H1 (cell line): ENCODE results near the gene ZFP91. TPM values are rescaled to one million over a fixed set of nuclear protein-coding genes. Genes with fewer than 3 reads are reported as not detected.

ENCODE experiments used
- CTCF ChIA-PET: fragments of 300-600 bp; sonication (Branson Sonifier 250); formaldehyde crosslinking; loops from one replicate; lab custom pipeline; 2021; ENCODE audit not compliant: partially characterized antibody; lab: Charles Lee
- POLR2A ChIA-PET: fragments of 300-600 bp; sonication (Branson Sonifier 250); formaldehyde crosslinking; loops from one replicate; lab custom pipeline; 2021; ENCODE audit warnings: inconsistent platforms; ENCODE audit not compliant: partially characterized antibody; lab: Charles Lee
- DNase-seq, 2 experiments: peaks; one replicate each; pipeline versions ENCODE4 v3.0.0 to v3.0.0-alpha.2; 2010 to 2022; ENCODE audit warnings: low spot score in 2 of 2, low read depth in 1 of 2, mixed read lengths in 1 of 2
- FAIRE-seq: peaks from 2 replicates; lab custom pipeline; 2011; peaks lifted over from hg19 to GRCh38; lab: Jason Lieb, UNC
- H2AFZ ChIP-seq: 2 replicates; pipeline ENCODE4 v1.8.1; 2012; ENCODE audit warnings: low read length, inconsistent platforms
- H2AK5ac ChIP-seq: 2 replicates; pipeline ENCODE4 v1.6.1; 2013; ENCODE audit warnings: low read depth, low read length
- H2BK120ac ChIP-seq: replicated peaks from 2 replicates; pipeline ENCODE3; 2013; ENCODE audit warnings: low read depth, low read length, inconsistent platforms
- H2BK12ac ChIP-seq: 2 replicates; pipeline ENCODE4 v1.6.1; 2013; ENCODE audit warnings: low read depth, low read length
- H2BK15ac ChIP-seq: 2 replicates; pipeline ENCODE4 v1.6.1; 2013; ENCODE audit warnings: low read length
- H2BK20ac ChIP-seq: 2 replicates; pipeline ENCODE4 v1.6.1; 2013; ENCODE audit warnings: low read length
- H2BK5ac ChIP-seq: 2 replicates; pipeline ENCODE4 v1.6.1; 2013; ENCODE audit warnings: low read depth, low read length
- H3K14ac ChIP-seq: 2 replicates; pipeline ENCODE4 v1.6.1; 2013; ENCODE audit warnings: inconsistent platforms; ENCODE audit not compliant: insufficient read length
- H3K18ac ChIP-seq: 2 replicates; pipeline ENCODE4 v1.6.1; 2013; ENCODE audit warnings: low read length; ENCODE audit errors: extremely low read depth
- H3K23ac ChIP-seq: 2 replicates; pipeline ENCODE4 v1.6.1; 2013; ENCODE audit warnings: inconsistent platforms; ENCODE audit not compliant: insufficient read length
- H3K23me2 ChIP-seq: 2 replicates; pipeline ENCODE4 v1.6.1; 2013; ENCODE audit warnings: low read depth, low read length
- H3K27ac ChIP-seq: 2 replicates; pipeline ENCODE4 v1.6.1; 2011; ENCODE audit warnings: low read depth, low read length, inconsistent platforms
- H3K27me3 ChIP-seq, 4 experiments: replicated peaks in 1 of 4; 1 replicate in 1 of 4; 2 replicates in 3 of 4; pipeline versions ENCODE4 v1.6.1 to v1.8.1; 2011 to 2013; ENCODE audit warnings: low read length in 3 of 4, mild to moderate bottlenecking in 3 of 4, inconsistent platforms in 2 of 4, mixed read lengths in 2 of 4, moderate library complexity in 1 of 4; ENCODE audit not compliant: control insufficient read depth in 3 of 4, insufficient read depth in 3 of 4; ENCODE audit errors: extremely low read depth in 1 of 4
- H3K36me3 ChIP-seq, 4 experiments: 2 replicates each; pipeline versions ENCODE4 v1.6.1 to v1.8.1; 2011 to 2013; ENCODE audit warnings: mild to moderate bottlenecking in 4 of 4, low read length in 3 of 4, moderate library complexity in 2 of 4, control low read depth in 1 of 4, inconsistent platforms in 1 of 4; ENCODE audit not compliant: insufficient read depth in 4 of 4, control insufficient read depth in 2 of 4
- H3K4ac ChIP-seq: replicated peaks from 2 replicates; pipeline ENCODE3; 2013; ENCODE audit warnings: low read length, low read depth, mixed read lengths, inconsistent platforms; ENCODE audit not compliant: insufficient read length
- H3K4me1 ChIP-seq, 4 experiments: replicated peaks in 1 of 4; 1 replicate in 1 of 4; 2 replicates in 3 of 4; pipeline versions ENCODE4 v1.6.1 to v1.8.1; 2011 to 2013; ENCODE audit warnings: low read length in 3 of 4, inconsistent platforms in 2 of 4, mixed read lengths in 1 of 4; ENCODE audit not compliant: insufficient read depth in 4 of 4, control insufficient read depth in 3 of 4
- H3K4me2 ChIP-seq, 2 experiments: 2 replicates each; pipeline versions ENCODE4 v1.6.1 to v1.8.1; 2011 to 2013; ENCODE audit warnings: low read depth in 2 of 2, low read length in 2 of 2, control low read depth in 1 of 2, inconsistent platforms in 1 of 2, mild to moderate bottlenecking in 1 of 2; ENCODE audit not compliant: insufficient read depth in 1 of 2
- H3K4me3 ChIP-seq, 4 experiments: fragments of 200-600, 300-600 bp in 1 of 4; sonication (generic), shearing (Covaris generic), sonication (Bioruptor Twin) in 1 of 4; 2 replicates each; pipeline versions ENCODE4 v1.5.1 to v1.8.1; 2011 to 2016; ENCODE audit warnings: low read length in 4 of 4, low read depth in 3 of 4, control low read depth in 2 of 4, inconsistent platforms in 2 of 4, mild to moderate bottlenecking in 2 of 4, mixed read lengths in 1 of 4, moderate library complexity in 1 of 4; ENCODE audit not compliant: insufficient read depth in 2 of 4; ENCODE audit errors: extremely low read depth in 1 of 4
- H3K56ac ChIP-seq: replicated peaks from 2 replicates; pipeline ENCODE3; 2013; ENCODE audit warnings: low read depth, mild to moderate bottlenecking, mixed read lengths, low read length, inconsistent platforms; ENCODE audit not compliant: insufficient read length
- H3K79me1 ChIP-seq: 2 replicates; pipeline ENCODE4 v1.6.1; 2013; ENCODE audit warnings: low read depth, low read length, control low read depth
- H3K79me2 ChIP-seq, 2 experiments: 2 replicates each; pipeline versions ENCODE4 v1.6.1 to v1.8.1; 2012 to 2013; ENCODE audit warnings: low read length in 2 of 2, mild to moderate bottlenecking in 2 of 2, inconsistent platforms in 1 of 2; ENCODE audit not compliant: insufficient read depth in 2 of 2, control insufficient read depth in 1 of 2
- H3K9ac ChIP-seq, 4 experiments: replicated peaks in 1 of 4; 1 replicate in 1 of 4; 2 replicates in 3 of 4; pipeline versions ENCODE4 v1.6.1 to v1.8.1; 2011 to 2013; ENCODE audit warnings: low read depth in 3 of 4, low read length in 3 of 4, control low read depth in 2 of 4, mild to moderate bottlenecking in 2 of 4, moderate library complexity in 2 of 4, inconsistent platforms in 1 of 4; ENCODE audit errors: extremely low read depth in 1 of 4
- H3K9me3 ChIP-seq, 2 experiments: 2 replicates each; pipeline versions ENCODE4 v1.6.1 to v1.8.1; 2012 to 2013; ENCODE audit warnings: mild to moderate bottlenecking in 2 of 2, moderate library complexity in 2 of 2, control low read depth in 1 of 2, inconsistent platforms in 1 of 2, low read depth in 1 of 2, low read length in 1 of 2, mixed read lengths in 1 of 2; ENCODE audit not compliant: insufficient read depth in 2 of 2
- H4K20me1 ChIP-seq, 2 experiments: replicated peaks in 1 of 2; 2 replicates each; pipeline versions ENCODE3 to v1.8.1; 2011 to 2013; ENCODE audit warnings: inconsistent platforms in 2 of 2, low read length in 2 of 2, mild to moderate bottlenecking in 1 of 2; ENCODE audit not compliant: insufficient read depth in 2 of 2, control insufficient read depth in 1 of 2
- H4K5ac ChIP-seq: 2 replicates; pipeline ENCODE4 v1.6.1; 2013; ENCODE audit warnings: low read length, low read depth, mixed read lengths, inconsistent platforms; ENCODE audit not compliant: insufficient read length
- H4K8ac ChIP-seq: 2 replicates; pipeline ENCODE4 v1.8.0; 2013; ENCODE audit warnings: mild to moderate bottlenecking, moderate library complexity, low read length, inconsistent platforms; ENCODE audit not compliant: insufficient read depth; ENCODE audit errors: extremely low read depth
- H4K91ac ChIP-seq: replicated peaks from 2 replicates; pipeline ENCODE3; 2013; ENCODE audit warnings: low read length, mixed read lengths, inconsistent platforms; ENCODE audit not compliant: insufficient read length
- CREB1 ChIP-seq: IDR thresholded peaks from 2 replicates; pipeline ENCODE4 v1.6.1; 2012; ENCODE audit warnings: inconsistent platforms
- E2F6 ChIP-seq: IDR thresholded peaks from 2 replicates; pipeline ENCODE4 v1.6.1; 2012; ENCODE audit warnings: inconsistent platforms
- FOSL1 ChIP-seq: IDR thresholded peaks from 2 replicates; pipeline ENCODE4 v1.6.1; 2011; ENCODE audit warnings: mild to moderate bottlenecking, low read depth, low read length, moderate library complexity; ENCODE audit not compliant: insufficient read depth
- MAFK ChIP-seq: IDR thresholded peaks from 2 replicates; pipeline ENCODE4 v1.6.1; 2012; ENCODE audit warnings: low read depth, mild to moderate bottlenecking, improper control_type of control experiment, low read length
- NRF1 ChIP-seq: IDR thresholded peaks from 2 replicates; pipeline ENCODE4 v1.6.1; 2011; ENCODE audit warnings: mild to moderate bottlenecking, low read depth, low read length, improper control_type of control experiment
- POLR2A ChIP-seq, 2 experiments: IDR thresholded peaks; 1 replicate in 1 of 2; 2 replicates in 1 of 2; pipeline ENCODE4 v1.6.1; 2011; ENCODE audit warnings: low read depth in 2 of 2, low read length in 2 of 2, mild to moderate bottlenecking in 2 of 2; ENCODE audit errors: control extremely low read depth in 1 of 2
- POU5F1 ChIP-seq: IDR thresholded peaks from 2 replicates; pipeline ENCODE4 v1.6.1; 2011; ENCODE audit warnings: low read depth, mild to moderate bottlenecking, low read length, moderate library complexity
- RAD21 ChIP-seq, 2 experiments: IDR thresholded peaks in 1 of 2; conservative IDR thresholded peaks in 1 of 2; 2 replicates each; pipeline ENCODE4 v1.6.1; 2011; ENCODE audit warnings: low read depth in 2 of 2, low read length in 2 of 2, improper control_type of control experiment in 1 of 2, inconsistent platforms in 1 of 2, mild to moderate bottlenecking in 1 of 2, moderate library complexity in 1 of 2
- RFX5 ChIP-seq: IDR thresholded peaks from 2 replicates; pipeline ENCODE4 v1.6.1; 2011; ENCODE audit warnings: low read depth, low read length, improper control_type of control experiment, borderline replicate concordance
- SAP30 ChIP-seq: fragments of 300-600 bp; sonication (generic); IDR thresholded peaks from 2 replicates; pipeline ENCODE4 v1.7.1; 2012; ENCODE audit warnings: low read length, moderate library complexity, mild to moderate bottlenecking, inconsistent platforms; ENCODE audit not compliant: insufficient read depth, insufficient replicate concordance
- SP4 ChIP-seq: IDR thresholded peaks from 2 replicates; pipeline ENCODE4 v1.6.1; 2012; ENCODE audit warnings: low read length, inconsistent platforms
- SUZ12 ChIP-seq: fragments of 200-600 bp; sonication (generic); IDR thresholded peaks from 2 replicates; pipeline ENCODE4 v1.6.1; 2012; ENCODE audit warnings: mild to moderate bottlenecking, inconsistent platforms, low read length, moderate library complexity, mixed read lengths
- TBP ChIP-seq: IDR thresholded peaks from 2 replicates; pipeline ENCODE4 v1.6.1; 2011; ENCODE audit warnings: low read depth, low read length, improper control_type of control experiment
- TEAD4 ChIP-seq: IDR thresholded peaks from 2 replicates; pipeline ENCODE4 v1.6.1; 2012; ENCODE audit warnings: low read depth, low read length, inconsistent platforms, mixed read lengths
- WGBS, 2 experiments: shearing (Covaris generic) in 1 of 2; methylation state at CpG; one replicate each; pipeline versions ENCODE4 v1.1.6 to v1.1.7; 2013 to 2015; ENCODE audit warnings: low lambda C conversion rate in 2 of 2, mixed read lengths in 2 of 2, inconsistent platforms in 1 of 2, low coverage in 1 of 2, missing lambda C conversion rate in 1 of 2; ENCODE audit not compliant: insufficient replicate concordance in 2 of 2, insufficient coverage in 1 of 2, insufficient read length in 1 of 2; ENCODE audit errors: extremely low coverage in 1 of 2, missing lambda C conversion rate in 1 of 2; 5-methylcytosine and 5-hydroxymethylcytosine counted together
- polyA plus RNA-seq, 7 experiments: library from polyadenylated mRNA; depleted of rRNA in 3 of 7; stranded (reverse) in 5 of 7; unstranded in 2 of 7; fragments of >200 nt in 5 of 7; fragments of 200-250 nt in 2 of 7; gene quantifications; 1 replicate in 5 of 7; 2 replicates in 1 of 7; 4 replicates in 1 of 7; pipeline versions ENCODE4 v1.2.1 to v1.2.3, GENCODE V29; 2011 to 2013; ENCODE audit warnings: missing spikeins in 2 of 7, mixed read lengths in 2 of 7
- total RNA-seq: library from RNA; stranded (reverse); fragmentation: NEBNext Ultra II Directional; extraction: Animal tissue kit (Norgen Biotek cat#: 25700); gene quantifications from 2 replicates; pipeline ENCODE4 v1.2.1, GENCODE V29; 2021

ZFP91 gene
- total and polyA plus RNA-seq, 2 of the 8 experiments (the other 6 are each of a cell fraction or from before 2014, with no cell fraction given), result 10.7 to 29.0 TPM

GRCh38 chr11:58639103-58639502 lies 60.2 kb downstream of the ZFP91 start:
- Histone ChIP-seq H2BK5ac (no peak overlapping the region), H3K56ac (no peak overlapping the region), H4K91ac (no peak overlapping the region), H3K79me1 (no peaks in the 10 kb centered on the region), H3K4me2 (no peak overlapping the region), H3K4me1 (no peaks in the 10 kb centered on the region), H2BK15ac (no peak overlapping the region), H3K27ac (no peak overlapping the region), H2AFZ (no peak overlapping the region), H3K4ac (no peak overlapping the region), H3K14ac (no peak overlapping the region), H3K36me3 (no peaks in the 10 kb centered on the region), H3K27me3 (no peaks in the 10 kb centered on the region; a peak in 1 of 7 replicates), H4K5ac (no peak overlapping the region), H3K23ac (no peak overlapping the region), H2AK5ac (no peak overlapping the region), H3K23me2 (no peaks in the 10 kb centered on the region), H3K4me3 (no peak overlapping the region), H2BK120ac (no peak overlapping the region), H4K20me1 (no peaks in the 10 kb centered on the region), H3K79me2 (no peaks in the 10 kb centered on the region), H3K18ac (no peak overlapping the region), H4K8ac (no peak overlapping the region), H2BK12ac (no peak overlapping the region), H3K9ac (no peak overlapping the region), H2BK20ac (no peak overlapping the region), H3K9me3 (no peaks in the 10 kb centered on the region)
- no peak for FAIRE-seq
- CTCF ChIA-PET, result interaction anchor here (0.7 to 4.8 kb wide), 6 partner anchors 10 to 150 kb away, joined by 3 to 37 read pairs (median 4); no protein-coding TSS in a partner anchor
- no peak for DNase-seq
- 90% methylated on average over 6 of the region's 6 CpGs; no CpG with 5 or more reads in 1 of the 2 experiments for WGBS, 2 experiments
- POLR2A ChIA-PET, result interaction anchor here (2.3 kb wide), 1 partner anchor 10 kb away, joined by 7 read pairs; no protein-coding TSS in a partner anchor
- no peak for TF ChIP-seq CREB1
- TF ChIP-seq POU5F1, result no peak
- no peak for TF ChIP-seq MAFK
- TF ChIP-seq SP4, result no peak
- no peak for TF ChIP-seq E2F6
- no peak for TF ChIP-seq TBP
- TF ChIP-seq NRF1, result no peak
- no peak for TF ChIP-seq RAD21 (IDR thresholded peaks at IDR 0.05 in 1 of 2, conservative IDR thresholded peaks at IDR 0.05 in 1 of 2; ENCODE audit: low read depth in 2 of 2, low read length in 2 of 2)
- no peak for TF ChIP-seq RFX5
- TF ChIP-seq POLR2A (IDR thresholded peaks at IDR 0.05; ENCODE audit: control extremely low read depth in 1 of 2, low read depth in 2 of 2, low read length in 2 of 2), result no peak
- TF ChIP-seq SAP30, result no peak
- TF ChIP-seq TEAD4, result no peak
- no peak for TF ChIP-seq FOSL1
- no peak for TF ChIP-seq SUZ12
